Measurements from ENCODE around the gene PGC. TPM values are rescaled to one million over a fixed set of nuclear protein-coding genes. Genes with fewer than 3 reads are reported as not detected.

The PGC gene
- total RNA-seq, 1 experiment from 2014 or later, result 0.63 TPM

GRCh38 chr6:41729624-41730023 is 17.6 kb downstream of the PGC start:
- POLR2A ChIA-PET, result no interaction called here
- H3K27ac Mint-ChIP-seq, result no peak overlapping the region
- no peaks in the 10 kb centered on the region for H3K36me3 Mint-ChIP-seq
- peaks cover 15% of the 10 kb centered on the region for H3K27me3 Mint-ChIP-seq (ENCODE audit: low read depth)
- H3K4me3 Mint-ChIP-seq, result no peak overlapping the region
- CTCF ChIA-PET, result interaction anchor here (0.6 to 2.3 kb wide), 8 partner anchors 10 to 189 kb away, joined by 3 to 13 read pairs (median 4); partner anchors contain the start of genes FRS3 and TOMM6
- H3K4me1 Mint-ChIP-seq, result peaks cover 45% of the 10 kb centered on the region
- no peak for TF ChIP-seq E2F4 (CRISPR knock-in tag; IDR thresholded peaks at IDR 0.05; ENCODE audit: borderline replicate concordance, low read depth)
- TF ChIP-seq, protein P1, sequence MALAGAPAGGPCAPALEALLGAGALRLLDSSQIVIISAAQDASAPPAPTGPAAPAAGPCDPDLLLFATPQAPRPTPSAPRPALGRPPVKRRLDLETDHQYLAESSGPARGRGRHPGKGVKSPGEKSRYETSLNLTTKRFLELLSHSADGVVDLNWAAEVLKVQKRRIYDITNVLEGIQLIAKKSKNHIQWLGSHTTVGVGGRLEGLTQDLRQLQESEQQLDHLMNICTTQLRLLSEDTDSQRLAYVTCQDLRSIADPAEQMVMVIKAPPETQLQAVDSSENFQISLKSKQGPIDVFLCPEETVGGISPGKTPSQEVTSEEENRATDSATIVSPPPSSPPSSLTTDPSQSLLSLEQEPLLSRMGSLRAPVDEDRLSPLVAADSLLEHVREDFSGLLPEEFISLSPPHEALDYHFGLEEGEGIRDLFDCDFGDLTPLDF (CRISPR knock-in tag; IDR thresholded peaks at IDR 0.05), result no peak
- TF ChIP-seq, protein P2, sequence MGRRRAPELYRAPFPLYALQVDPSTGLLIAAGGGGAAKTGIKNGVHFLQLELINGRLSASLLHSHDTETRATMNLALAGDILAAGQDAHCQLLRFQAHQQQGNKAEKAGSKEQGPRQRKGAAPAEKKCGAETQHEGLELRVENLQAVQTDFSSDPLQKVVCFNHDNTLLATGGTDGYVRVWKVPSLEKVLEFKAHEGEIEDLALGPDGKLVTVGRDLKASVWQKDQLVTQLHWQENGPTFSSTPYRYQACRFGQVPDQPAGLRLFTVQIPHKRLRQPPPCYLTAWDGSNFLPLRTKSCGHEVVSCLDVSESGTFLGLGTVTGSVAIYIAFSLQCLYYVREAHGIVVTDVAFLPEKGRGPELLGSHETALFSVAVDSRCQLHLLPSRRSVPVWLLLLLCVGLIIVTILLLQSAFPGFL (CRISPR knock-in tag; IDR thresholded peaks at IDR 0.05; ENCODE audit: borderline replicate concordance), result no peak
- ATAC-seq (no peak), DNase-seq (ENCODE audit: low spot score) (no peak)
- no peaks in the 10 kb centered on the region for H3K9me3 Mint-ChIP-seq

GRCh38 chr6:41728954-41729353 is 18.2 kb downstream of the PGC start:
- H3K9me3 Mint-ChIP-seq, result no peaks in the 10 kb centered on the region
- no peak overlapping the region for H3K4me3 Mint-ChIP-seq
- TF ChIP-seq CBFB (CRISPR knock-in tag; IDR thresholded peaks at IDR 0.05; ENCODE audit: low read depth), result no peak
- TF ChIP-seq NR2C2 (CRISPR knock-in tag; IDR thresholded peaks at IDR 0.05), result no peak
- TF ChIP-seq NFATC4 (CRISPR knock-in tag; IDR thresholded peaks at IDR 0.05), result no peak
- TF ChIP-seq NR1H2 (CRISPR knock-in tag; IDR thresholded peaks at IDR 0.05), result no peak
- TF ChIP-seq ZNF671 (CRISPR knock-in tag; IDR thresholded peaks at IDR 0.05), result no peak
- TF ChIP-seq, protein P3, sequence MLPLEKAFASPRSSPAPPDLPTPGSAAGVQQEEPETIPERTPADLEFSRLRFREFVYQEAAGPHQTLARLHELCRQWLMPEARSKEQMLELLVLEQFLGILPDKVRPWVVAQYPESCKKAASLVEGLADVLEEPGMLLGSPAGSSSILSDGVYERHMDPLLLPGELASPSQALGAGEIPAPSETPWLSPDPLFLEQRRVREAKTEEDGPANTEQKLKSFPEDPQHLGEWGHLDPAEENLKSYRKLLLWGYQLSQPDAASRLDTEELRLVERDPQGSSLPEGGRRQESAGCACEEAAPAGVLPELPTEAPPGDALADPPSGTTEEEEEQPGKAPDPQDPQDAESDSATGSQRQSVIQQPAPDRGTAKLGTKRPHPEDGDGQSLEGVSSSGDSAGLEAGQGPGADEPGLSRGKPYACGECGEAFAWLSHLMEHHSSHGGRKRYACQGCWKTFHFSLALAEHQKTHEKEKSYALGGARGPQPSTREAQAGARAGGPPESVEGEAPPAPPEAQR (CRISPR knock-in tag; IDR thresholded peaks at IDR 0.05), result no peak
- TF ChIP-seq, protein P4, sequence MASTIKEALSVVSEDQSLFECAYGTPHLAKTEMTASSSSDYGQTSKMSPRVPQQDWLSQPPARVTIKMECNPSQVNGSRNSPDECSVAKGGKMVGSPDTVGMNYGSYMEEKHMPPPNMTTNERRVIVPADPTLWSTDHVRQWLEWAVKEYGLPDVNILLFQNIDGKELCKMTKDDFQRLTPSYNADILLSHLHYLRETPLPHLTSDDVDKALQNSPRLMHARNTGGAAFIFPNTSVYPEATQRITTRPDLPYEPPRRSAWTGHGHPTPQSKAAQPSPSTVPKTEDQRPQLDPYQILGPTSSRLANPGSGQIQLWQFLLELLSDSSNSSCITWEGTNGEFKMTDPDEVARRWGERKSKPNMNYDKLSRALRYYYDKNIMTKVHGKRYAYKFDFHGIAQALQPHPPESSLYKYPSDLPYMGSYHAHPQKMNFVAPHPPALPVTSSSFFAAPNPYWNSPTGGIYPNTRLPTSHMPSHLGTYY (CRISPR knock-in tag; IDR thresholded peaks at IDR 0.05), result no peak
- no peak for TF ChIP-seq USF1 (CRISPR knock-in tag; IDR thresholded peaks at IDR 0.05)
- TF ChIP-seq SMAD4 (CRISPR knock-in tag; IDR thresholded peaks at IDR 0.05), result no peak
- TF ChIP-seq ZNF416 (CRISPR knock-in tag; IDR thresholded peaks at IDR 0.05), result no peak
- TF ChIP-seq JAZF1 (CRISPR knock-in tag; IDR thresholded peaks at IDR 0.05), result no peak
- TF ChIP-seq, protein P5, sequence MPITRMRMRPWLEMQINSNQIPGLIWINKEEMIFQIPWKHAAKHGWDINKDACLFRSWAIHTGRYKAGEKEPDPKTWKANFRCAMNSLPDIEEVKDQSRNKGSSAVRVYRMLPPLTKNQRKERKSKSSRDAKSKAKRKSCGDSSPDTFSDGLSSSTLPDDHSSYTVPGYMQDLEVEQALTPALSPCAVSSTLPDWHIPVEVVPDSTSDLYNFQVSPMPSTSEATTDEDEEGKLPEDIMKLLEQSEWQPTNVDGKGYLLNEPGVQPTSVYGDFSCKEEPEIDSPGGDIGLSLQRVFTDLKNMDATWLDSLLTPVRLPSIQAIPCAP (CRISPR knock-in tag; IDR thresholded peaks at IDR 0.05), result no peak
- no peak for TF ChIP-seq ZMAT4 (CRISPR knock-in tag; IDR thresholded peaks at IDR 0.05)
- no peak for TF ChIP-seq RELA (CRISPR knock-in tag; IDR thresholded peaks at IDR 0.05; ENCODE audit: borderline replicate concordance)
- TF ChIP-seq ARID4B (CRISPR knock-in tag; IDR thresholded peaks at IDR 0.05; ENCODE audit: borderline replicate concordance), result no peak
- TF ChIP-seq GTF2I (CRISPR knock-in tag; conservative IDR thresholded peaks at IDR 0.05), result no peak
- TF ChIP-seq TP53 (CRISPR knock-in tag; IDR thresholded peaks at IDR 0.05), result no peak
- TF ChIP-seq, protein P6, sequence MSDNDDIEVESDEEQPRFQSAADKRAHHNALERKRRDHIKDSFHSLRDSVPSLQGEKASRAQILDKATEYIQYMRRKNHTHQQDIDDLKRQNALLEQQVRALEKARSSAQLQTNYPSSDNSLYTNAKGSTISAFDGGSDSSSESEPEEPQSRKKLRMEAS (CRISPR knock-in tag; IDR thresholded peaks at IDR 0.05), result no peak
- no peak for TF ChIP-seq ZNF396 (CRISPR knock-in tag; IDR thresholded peaks at IDR 0.05; ENCODE audit: borderline replicate concordance)
- ATAC-seq (no peak), DNase-seq (ENCODE audit: low spot score) (no peak)
- ChIA-PET POLR2A (no interaction called here), CTCF (interaction anchor here (0.6 to 2.3 kb wide), 6 partner anchors 9 to 190 kb away, joined by 3 to 13 read pairs (median 4); partner anchors contain the start of gene TOMM6)
- H3K27ac Mint-ChIP-seq, result no peak overlapping the region
- no peaks in the 10 kb centered on the region for H3K36me3 Mint-ChIP-seq
- peaks cover 15% of the 10 kb centered on the region for H3K27me3 Mint-ChIP-seq (ENCODE audit: low read depth)
- peaks cover 48% of the 10 kb centered on the region for H3K4me1 Mint-ChIP-seq
